NCI-H2029 (cell line): Measurements from ENCODE around the gene STAT4.
"Not testable (repeated sequence)": the region's sequence is repeated elsewhere in the genome, so short reads cannot be mapped to it uniquely, and the experiment has no call there.

Experiments
- DNase-seq: peaks from one replicate; lab custom pipeline; 2025; lab: John Stamatoyannopoulos, UW

Gene STAT4

GRCh38 chr2:191013932-191014652, 136.7 kb downstream of the STAT4 start, which contains the start of gene STAT1:
TSS of gene STAT1 (minus strand) at chr2:191014171. CDS start at chr2:191010003, 4,168 bp downstream.
- peak; percentile 80 for DNase-seq

- DNase-seq: no peak
These were observed 137.2 kb downstream of the STAT4 start for GRCh38 chr2:191013682-191013931.

- no peak for DNase-seq
These were observed 137.7 kb downstream of the STAT4 start for GRCh38 chr2:191012845-191013681.

GRCh38 chr2:191012346-191012745, 138.4 kb downstream of the STAT4 start:
- no peak for DNase-seq

- no peak for DNase-seq
These were observed 139.6 kb downstream of the STAT4 start for GRCh38 chr2:191010887-191011885.

- DNase-seq: no peak
These were observed 141.0 kb downstream of the STAT4 start for GRCh38 chr2:191009541-191010374.

GRCh38 chr2:191008286-191008685, 142.5 kb downstream of the STAT4 start:
- no peak for DNase-seq

GRCh38 chr2:191006997-191007783, 143.6 kb downstream of the STAT4 start:
- no peak for DNase-seq

- no peak for DNase-seq
These were observed 144.5 kb downstream of the STAT4 start for GRCh38 chr2:191006297-191006696.

GRCh38 chr2:191003405-191004309, 147.1 kb downstream of the STAT4 start:
- DNase-seq: no peak

GRCh38 chr2:191001624-191002023, 149.2 kb downstream of the STAT4 start:
- DNase-seq: no peak

GRCh38 chr2:191001032-191001431, 149.8 kb downstream of the STAT4 start:
- no peak for DNase-seq

- no peak for DNase-seq
These were observed 150.7 kb downstream of the STAT4 start for GRCh38 chr2:190999949-191000665.

GRCh38 chr2:190999058-190999457, 151.7 kb downstream of the STAT4 start:
- no peak for DNase-seq

- DNase-seq: no peak
These were observed 153.2 kb downstream of the STAT4 start for GRCh38 chr2:190997526-190998113.

- no peak for DNase-seq
These were observed 153.8 kb downstream of the STAT4 start for GRCh38 chr2:190996947-190997346.

- no peak for DNase-seq
These were observed 154.4 kb downstream of the STAT4 start for GRCh38 chr2:190996338-190996946.

GRCh38 chr2:190995315-190995714, 155.5 kb downstream of the STAT4 start:
- DNase-seq: not testable (repeated sequence)
